OCI-LY7 (cell line): ENCODE data around the gene TJP2.

Source experiments
- CTCF ChIP-seq: fragments of 200-600 bp; sonication (generic); conservative IDR thresholded peaks from 2 replicates; pipeline ENCODE4 v1.5.1; 2014; ENCODE audit warnings: mild to moderate bottlenecking, antibody characterized with exemption, low read length, moderate library complexity, mixed read lengths
- EZH2phosphoT487 ChIP-seq: fragments of 200-600 bp; sonication (generic); IDR thresholded peaks from 2 replicates; pipeline ENCODE4 v1.6.1; 2018; ENCODE audit warnings: low read depth, borderline replicate concordance, mild to moderate bottlenecking, mixed run types, antibody characterized with exemption, low read length, moderate library complexity, mixed read lengths

- TF ChIP-seq CTCF (peak; percentile 56), EZH2phosphoT487 (no peak)
Measured at GRCh38 chr9:69157751-69158466, 16.2 kb upstream of the TJP2 start.
